ENCODE measurements around the gene FARSB. TPM values are rescaled to one million over a fixed set of nuclear protein-coding genes. Genes with fewer than 3 reads are reported as not detected.
"Not testable (repeated sequence)": the region's sequence is repeated elsewhere in the genome, so short reads cannot be mapped to it uniquely, and the experiment has no call there.

The FARSB gene
- 10 to 100 TPM; 23.2 to 48.6 TPM for total RNA-seq

DNA sequence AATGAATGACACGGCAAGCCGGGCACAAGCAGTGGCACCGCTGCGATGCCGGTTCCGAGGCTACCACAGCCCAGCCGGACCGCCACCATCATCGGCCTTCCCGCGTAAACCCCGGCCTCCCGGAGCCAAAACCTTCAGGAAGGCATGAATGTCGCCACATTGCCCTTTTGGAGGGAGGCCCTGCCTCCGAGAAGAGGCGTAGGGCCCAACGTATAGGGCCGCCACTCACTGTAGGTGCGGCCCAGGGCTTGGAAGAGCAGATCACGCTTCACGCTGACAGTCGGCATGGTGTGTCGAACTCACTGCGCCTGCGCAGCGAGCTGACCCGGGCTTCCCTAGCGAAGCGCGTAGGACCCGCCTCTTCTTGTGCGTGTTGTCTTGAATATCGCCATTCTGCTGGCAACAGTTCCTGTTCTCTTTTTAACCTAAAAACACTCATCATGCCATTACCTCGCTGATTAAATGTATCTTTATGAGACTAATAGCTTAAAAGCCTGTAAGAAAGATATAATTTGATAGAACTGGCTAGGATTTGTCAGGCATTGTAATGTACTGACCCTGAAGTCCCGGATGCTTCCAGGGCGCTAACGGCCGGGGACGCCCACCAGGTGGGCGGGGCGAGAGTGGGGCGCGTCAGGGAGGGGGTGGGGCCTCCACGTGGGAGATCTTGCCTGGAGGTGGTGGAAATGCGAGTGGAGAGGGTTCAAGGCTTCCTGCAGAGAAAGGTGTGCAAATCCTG lies at the start of gene FARSB:
TSS of gene FARSB (minus strand) at position 306 of the 739 bp plus-strand sequence. CDS start at position 287, 19 bp downstream.
- Mint-ChIP-seq H3K36me3 (ENCODE audit: low read depth) (peaks cover 27% of the 10 kb centered on the region), H3K27me3 (no peaks in the 10 kb centered on the region), H3K4me3 (peak within 1 kb of the TSS; percentile 99), H3K4me1 (peaks cover 26% of the 10 kb centered on the region), H3K9me3 (no peaks in the 10 kb centered on the region), H3K27ac (peak within 1 kb of the TSS; percentile 100)
- peak; percentile 89 for ATAC-seq (replicated peaks)

GRCh38 chr2:222703886-222704285 lies 48.0 kb upstream of the FARSB start:
- ATAC-seq (replicated peaks), result no peak
- Mint-ChIP-seq H3K27ac (no peak overlapping the region), H3K36me3 (ENCODE audit: low read depth) (no peaks in the 10 kb centered on the region), H3K27me3 (peaks cover 33% of the 10 kb centered on the region), H3K4me3 (no peak overlapping the region), H3K4me1 (peaks cover 19% of the 10 kb centered on the region), H3K9me3 (no peaks in the 10 kb centered on the region)

GRCh38 chr2:222703091-222703490 lies 47.2 kb upstream of the FARSB start:
- peaks cover 33% of the 10 kb centered on the region for H3K27me3 Mint-ChIP-seq
- no peak overlapping the region for H3K27ac Mint-ChIP-seq
- no peaks in the 10 kb centered on the region for H3K36me3 Mint-ChIP-seq (ENCODE audit: low read depth)
- ATAC-seq (replicated peaks), result no peak
- H3K4me1 Mint-ChIP-seq, result peaks cover 19% of the 10 kb centered on the region
- H3K9me3 Mint-ChIP-seq, result no peaks in the 10 kb centered on the region
- H3K4me3 Mint-ChIP-seq, result no peak overlapping the region

- Mint-ChIP-seq H3K36me3 (ENCODE audit: low read depth) (no peaks in the 10 kb centered on the region), H3K27ac (peak overlapping the region; percentile 50), H3K9me3 (no peaks in the 10 kb centered on the region), H3K27me3 (peaks cover 32% of the 10 kb centered on the region), H3K4me1 (peaks cover 14% of the 10 kb centered on the region), H3K4me3 (peak overlapping the region; percentile 56)
- ATAC-seq (replicated peaks), result peak; percentile 64
Observed at GRCh38 chr2:222701721-222702131, 45.8 kb upstream of the FARSB start.

DNA sequence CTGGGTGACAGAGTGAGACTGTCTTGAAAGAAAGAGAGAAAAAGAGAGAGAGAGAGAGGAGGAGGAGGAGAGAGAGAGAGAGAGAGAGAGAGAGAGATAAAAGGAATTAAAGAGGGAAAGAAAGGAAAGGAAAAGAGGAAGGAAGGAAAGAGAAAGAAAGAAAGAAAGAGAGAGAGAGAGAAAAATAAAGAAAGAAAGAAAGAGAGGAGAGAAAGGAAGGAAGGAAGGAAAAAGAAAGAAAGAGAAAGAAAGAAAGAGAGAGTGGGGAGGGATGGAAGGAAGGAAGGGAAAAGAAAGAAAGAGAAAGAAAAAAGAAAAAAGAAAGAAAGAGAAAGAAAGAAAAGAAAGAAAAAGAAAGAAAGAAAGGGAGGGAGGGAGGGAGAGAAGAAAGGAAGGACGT lies 45.3 kb upstream of the FARSB start:
- Mint-ChIP-seq H3K27me3 (peaks cover 29% of the 10 kb centered on the region), H3K4me3 (peak overlapping the region; percentile 56), H3K4me1 (peaks cover 14% of the 10 kb centered on the region), H3K9me3 (no peaks in the 10 kb centered on the region), H3K27ac (peak overlapping the region; percentile 50), H3K36me3 (ENCODE audit: low read depth) (no peaks in the 10 kb centered on the region)
- ATAC-seq (replicated peaks), result no peak

GRCh38 chr2:222698276-222698675 lies 42.4 kb upstream of the FARSB start:
- Mint-ChIP-seq H3K4me1 (peaks cover 14% of the 10 kb centered on the region), H3K4me3 (no peak overlapping the region), H3K36me3 (ENCODE audit: low read depth) (no peaks in the 10 kb centered on the region), H3K9me3 (no peaks in the 10 kb centered on the region), H3K27ac (no peak overlapping the region), H3K27me3 (peaks cover 18% of the 10 kb centered on the region)
- no peak for ATAC-seq (replicated peaks)

- no peaks in the 10 kb centered on the region for H3K27me3 Mint-ChIP-seq
- H3K36me3 Mint-ChIP-seq (ENCODE audit: low read depth), result no peaks in the 10 kb centered on the region
- no peak overlapping the region for H3K27ac Mint-ChIP-seq
- H3K4me3 Mint-ChIP-seq, result no peak overlapping the region
- peak; percentile 39 for ATAC-seq (replicated peaks)
- no peaks in the 10 kb centered on the region for H3K4me1 Mint-ChIP-seq
- H3K9me3 Mint-ChIP-seq, result no peaks in the 10 kb centered on the region
Observed at GRCh38 chr2:222693837-222694236, 37.9 kb upstream of the FARSB start.

- ATAC-seq (replicated peaks); H3K27me3 Mint-ChIP-seq; H3K9me3 Mint-ChIP-seq; H3K4me1 Mint-ChIP-seq; H3K27ac Mint-ChIP-seq; H3K4me3 Mint-ChIP-seq; H3K36me3 Mint-ChIP-seq (ENCODE audit: low read depth): not testable (repeated sequence)
Observed at GRCh38 chr2:222693413-222693812, 37.5 kb upstream of the FARSB start.

DNA sequence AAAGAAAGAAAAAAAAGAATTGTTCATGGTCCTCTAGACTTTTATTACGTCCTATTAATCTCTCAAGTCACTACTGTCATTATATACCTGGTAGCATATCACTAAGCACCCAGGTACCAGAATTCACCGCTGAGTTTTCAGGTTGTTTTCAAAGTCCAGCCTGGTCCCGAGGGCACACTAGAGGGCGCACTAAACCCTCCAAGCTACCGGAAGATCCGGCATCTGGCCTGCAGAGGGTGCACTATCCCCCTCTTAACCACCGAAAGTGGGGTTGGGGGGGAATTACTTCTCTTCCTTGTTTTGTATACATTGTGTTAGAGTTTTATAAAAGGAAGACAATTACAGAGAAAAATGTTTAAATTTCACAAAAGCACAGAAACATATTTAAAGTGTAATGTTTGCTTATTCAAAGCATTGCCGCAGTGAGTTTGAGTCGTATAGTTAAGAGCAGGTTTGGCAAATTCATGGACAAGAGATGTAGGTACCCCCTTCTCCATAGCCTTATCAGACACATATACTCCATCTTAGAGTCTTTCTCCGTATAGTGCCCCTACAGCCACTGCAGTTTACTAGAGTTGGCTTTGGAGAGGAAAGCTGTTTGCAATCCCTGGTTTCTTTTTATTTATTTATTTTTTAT lies 34.8 kb upstream of the FARSB start:
- Mint-ChIP-seq H3K9me3 (no peaks in the 10 kb centered on the region), H3K4me3 (no peak overlapping the region), H3K4me1 (peaks cover 8% of the 10 kb centered on the region), H3K27ac (no peak overlapping the region), H3K27me3 (no peaks in the 10 kb centered on the region), H3K36me3 (ENCODE audit: low read depth) (no peaks in the 10 kb centered on the region)
- ATAC-seq (replicated peaks), result peak; percentile 90

DNA sequence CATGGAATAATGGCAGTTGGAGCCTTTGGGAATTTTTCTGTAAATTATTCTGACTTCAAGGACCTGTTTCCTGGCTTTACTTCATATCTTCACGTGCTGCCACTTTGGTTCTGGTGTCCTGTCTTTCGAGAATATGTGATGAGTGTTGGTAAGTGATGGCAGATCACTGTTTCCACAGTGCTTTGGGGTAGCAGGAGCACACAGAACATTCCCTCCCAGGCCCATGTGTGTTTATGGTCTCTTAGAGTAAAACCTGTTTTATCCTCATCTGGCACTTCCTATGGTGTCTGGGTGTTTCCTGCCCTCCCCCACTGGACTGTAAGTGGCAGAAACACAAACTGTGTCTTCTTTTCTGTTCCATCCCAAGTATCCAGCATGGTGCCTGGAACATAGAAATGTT lies 33.4 kb upstream of the FARSB start:
- H3K36me3 Mint-ChIP-seq (ENCODE audit: low read depth), result no peaks in the 10 kb centered on the region
- no peak overlapping the region for H3K4me3 Mint-ChIP-seq
- no peak for ATAC-seq (replicated peaks)
- H3K27ac Mint-ChIP-seq, result no peak overlapping the region
- peaks cover 8% of the 10 kb centered on the region for H3K4me1 Mint-ChIP-seq
- no peaks in the 10 kb centered on the region for H3K9me3 Mint-ChIP-seq
- H3K27me3 Mint-ChIP-seq, result no peaks in the 10 kb centered on the region

- Mint-ChIP-seq H3K36me3 (ENCODE audit: low read depth) (no peaks in the 10 kb centered on the region), H3K27me3 (no peaks in the 10 kb centered on the region)
- no peak for ATAC-seq (replicated peaks)
Observed at GRCh38 chr2:222688917-222689316, 33.0 kb upstream of the FARSB start.

DNA sequence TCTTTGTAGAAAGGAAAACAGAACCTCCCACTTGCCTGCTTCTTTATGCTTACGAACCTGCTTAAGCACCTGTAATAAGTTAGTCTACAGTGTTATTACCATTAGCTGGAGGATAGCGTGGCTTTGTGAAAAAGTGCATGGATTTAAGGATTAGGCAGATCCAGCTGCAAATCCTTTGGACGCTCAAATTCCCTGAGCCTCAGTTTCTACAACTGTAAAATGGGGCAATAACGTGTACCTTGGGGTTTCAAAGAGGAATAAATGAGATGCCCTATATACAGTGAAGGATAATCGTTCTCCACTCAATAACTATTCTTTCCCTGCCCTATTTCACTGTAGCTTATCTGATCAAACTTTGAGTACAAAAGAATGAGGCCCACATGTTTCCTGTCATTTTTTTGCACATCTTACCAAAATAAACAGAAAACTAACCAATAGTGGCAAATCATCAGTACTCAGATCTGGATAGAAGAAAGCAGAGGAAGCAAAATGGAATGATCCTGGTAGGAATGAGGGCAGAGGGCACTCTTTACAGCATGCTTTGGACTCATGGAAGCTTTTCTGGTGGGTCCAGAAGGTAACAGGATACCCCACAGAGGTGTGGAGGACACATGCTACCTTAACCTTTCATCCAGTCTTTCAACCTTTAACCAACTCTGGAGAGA lies 30.3 kb upstream of the FARSB start:
- peaks cover 8% of the 10 kb centered on the region for H3K4me1 Mint-ChIP-seq
- no peaks in the 10 kb centered on the region for H3K9me3 Mint-ChIP-seq
- no peak overlapping the region for H3K4me3 Mint-ChIP-seq
- H3K36me3 Mint-ChIP-seq (ENCODE audit: low read depth), result no peaks in the 10 kb centered on the region
- H3K27me3 Mint-ChIP-seq, result peaks cover 5% of the 10 kb centered on the region
- peak overlapping the region; percentile 30 for H3K27ac Mint-ChIP-seq
- no peak for ATAC-seq (replicated peaks)

More at GRCh38 chr2:222688917-222689316, 33.0 kb upstream of the FARSB start:
- H3K4me3 Mint-ChIP-seq, result no peak overlapping the region
- no peak overlapping the region for H3K27ac Mint-ChIP-seq
- peaks cover 8% of the 10 kb centered on the region for H3K4me1 Mint-ChIP-seq
- no peaks in the 10 kb centered on the region for H3K9me3 Mint-ChIP-seq

GRCh38 chr2:222683805-222684204 lies 27.9 kb upstream of the FARSB start:
- no peak overlapping the region for H3K4me3 Mint-ChIP-seq
- ATAC-seq (replicated peaks), result no peak
- H3K27ac Mint-ChIP-seq, result no peak overlapping the region
- no peaks in the 10 kb centered on the region for H3K36me3 Mint-ChIP-seq (ENCODE audit: low read depth)
- no peaks in the 10 kb centered on the region for H3K9me3 Mint-ChIP-seq
- H3K27me3 Mint-ChIP-seq, result peaks cover 11% of the 10 kb centered on the region
- peaks cover 8% of the 10 kb centered on the region for H3K4me1 Mint-ChIP-seq

- Mint-ChIP-seq H3K27me3 (peaks cover 38% of the 10 kb centered on the region), H3K27ac (no peak overlapping the region), H3K4me1 (no peaks in the 10 kb centered on the region), H3K36me3 (ENCODE audit: low read depth) (no peaks in the 10 kb centered on the region), H3K9me3 (no peaks in the 10 kb centered on the region), H3K4me3 (no peak overlapping the region)
- no peak for ATAC-seq (replicated peaks)
Observed at GRCh38 chr2:222677981-222678380, 22.1 kb upstream of the FARSB start.

GRCh38 chr2:222673883-222674282 lies 18.0 kb upstream of the FARSB start:
- Mint-ChIP-seq H3K9me3 (no peaks in the 10 kb centered on the region), H3K4me1 (peaks cover 8% of the 10 kb centered on the region), H3K27ac (no peak overlapping the region), H3K4me3 (no peak overlapping the region), H3K36me3 (ENCODE audit: low read depth) (no peaks in the 10 kb centered on the region), H3K27me3 (peaks cover 53% of the 10 kb centered on the region)
- no peak for ATAC-seq (replicated peaks)

All from activated T-helper 17 cell treated with anti-CD3 and anti-CD28 coated beads, Interleukin-2, amount 50 U/mL, for 72 hours (primary cell).